ENCODE results near the gene PTPN1.

The PTPN1 gene

GRCh38 chr20:50509923-50510705 is at the start of gene PTPN1:
TSS of gene PTPN1 (plus strand) at chr20:50510383. CDS start at chr20:50510528, 145 bp downstream.
- peak within 1 kb of the TSS; percentile 93 for H3K4me3 ChIP-seq (ENCODE audit: low read depth, low read length)
- peak within 1 kb of the TSS; percentile 95 for H3K27ac ChIP-seq (ENCODE audit: low read depth, low read length)
- H3K36me3 ChIP-seq (ENCODE audit: insufficient read depth, low read length) = no peaks in the 10 kb centered on the region
- peak within 1 kb of the TSS; percentile 11 for H2AFZ ChIP-seq (ENCODE audit: low read length, unreplicated experiment)
- peaks cover 24% of the 10 kb centered on the region for H3K4me1 ChIP-seq (ENCODE audit: control insufficient read depth, insufficient read depth, low read length, unreplicated experiment)
- peaks cover 50% of the 10 kb centered on the region for H3K79me2 ChIP-seq (ENCODE audit: control insufficient read depth, insufficient read depth, low read length, unreplicated experiment)
- H3K27me3 ChIP-seq (ENCODE audit: insufficient read depth, low read length) = no peaks in the 10 kb centered on the region

- no peak overlapping the region for H3K27ac ChIP-seq (ENCODE audit: low read depth, low read length)
- H3K36me3 ChIP-seq (ENCODE audit: insufficient read depth, low read length) = no peaks in the 10 kb centered on the region
- no peaks in the 10 kb centered on the region for H3K79me2 ChIP-seq (ENCODE audit: control insufficient read depth, insufficient read depth, low read length, unreplicated experiment)
- no peaks in the 10 kb centered on the region for H3K27me3 ChIP-seq (ENCODE audit: insufficient read depth, low read length)
- H2AFZ ChIP-seq (ENCODE audit: low read length, unreplicated experiment) = no peak overlapping the region
- peaks cover 9% of the 10 kb centered on the region for H3K4me1 ChIP-seq (ENCODE audit: control insufficient read depth, insufficient read depth, low read length, unreplicated experiment)
- no peak overlapping the region for H3K4me3 ChIP-seq (ENCODE audit: low read depth, low read length)
Measured at GRCh38 chr20:50460608-50461267, 49.4 kb upstream of the PTPN1 start.

GRCh38 chr20:50462093-50462690 is 48.0 kb upstream of the PTPN1 start:
- Histone ChIP-seq H3K27ac (ENCODE audit: low read depth, low read length) (no peak overlapping the region), H3K4me1 (ENCODE audit: control insufficient read depth, insufficient read depth, low read length, unreplicated experiment) (peaks cover 9% of the 10 kb centered on the region), H3K27me3 (ENCODE audit: insufficient read depth, low read length) (no peaks in the 10 kb centered on the region), H3K36me3 (ENCODE audit: insufficient read depth, low read length) (no peaks in the 10 kb centered on the region), H3K4me3 (ENCODE audit: low read depth, low read length) (no peak overlapping the region), H2AFZ (ENCODE audit: low read length, unreplicated experiment) (no peak overlapping the region), H3K79me2 (ENCODE audit: control insufficient read depth, insufficient read depth, low read length, unreplicated experiment) (no peaks in the 10 kb centered on the region)

- no peak overlapping the region for H3K27ac ChIP-seq (ENCODE audit: low read depth, low read length)
- no peaks in the 10 kb centered on the region for H3K79me2 ChIP-seq (ENCODE audit: control insufficient read depth, insufficient read depth, low read length, unreplicated experiment)
- H3K36me3 ChIP-seq (ENCODE audit: insufficient read depth, low read length) = no peaks in the 10 kb centered on the region
- H2AFZ ChIP-seq (ENCODE audit: low read length, unreplicated experiment) = peak overlapping the region; percentile 71
- no peaks in the 10 kb centered on the region for H3K27me3 ChIP-seq (ENCODE audit: insufficient read depth, low read length)
- no peak overlapping the region for H3K4me3 ChIP-seq (ENCODE audit: low read depth, low read length)
- H3K4me1 ChIP-seq (ENCODE audit: control insufficient read depth, insufficient read depth, low read length, unreplicated experiment) = peaks cover 9% of the 10 kb centered on the region
Measured at GRCh38 chr20:50464026-50464724, 46.0 kb upstream of the PTPN1 start.

GRCh38 chr20:50464725-50465650 is 45.2 kb upstream of the PTPN1 start:
- peaks cover 9% of the 10 kb centered on the region for H3K4me1 ChIP-seq (ENCODE audit: control insufficient read depth, insufficient read depth, low read length, unreplicated experiment)
- H3K79me2 ChIP-seq (ENCODE audit: control insufficient read depth, insufficient read depth, low read length, unreplicated experiment) = no peaks in the 10 kb centered on the region
- H3K4me3 ChIP-seq (ENCODE audit: low read depth, low read length) = no peak overlapping the region
- no peak overlapping the region for H3K27ac ChIP-seq (ENCODE audit: low read depth, low read length)
- no peaks in the 10 kb centered on the region for H3K36me3 ChIP-seq (ENCODE audit: insufficient read depth, low read length)
- peak overlapping the region; percentile 71 for H2AFZ ChIP-seq (ENCODE audit: low read length, unreplicated experiment)
- H3K27me3 ChIP-seq (ENCODE audit: insufficient read depth, low read length) = no peaks in the 10 kb centered on the region

- Histone ChIP-seq H3K4me1 (ENCODE audit: control insufficient read depth, insufficient read depth, low read length, unreplicated experiment) (peaks cover 4% of the 10 kb centered on the region), H3K79me2 (ENCODE audit: control insufficient read depth, insufficient read depth, low read length, unreplicated experiment) (no peaks in the 10 kb centered on the region), H3K36me3 (ENCODE audit: insufficient read depth, low read length) (no peaks in the 10 kb centered on the region), H2AFZ (ENCODE audit: low read length, unreplicated experiment) (no peak overlapping the region), H3K27me3 (ENCODE audit: insufficient read depth, low read length) (no peaks in the 10 kb centered on the region), H3K4me3 (ENCODE audit: low read depth, low read length) (no peak overlapping the region), H3K27ac (ENCODE audit: low read depth, low read length) (no peak overlapping the region)
Measured at GRCh38 chr20:50467174-50467573, 43.0 kb upstream of the PTPN1 start.

GRCh38 chr20:50467718-50468356 is 42.3 kb upstream of the PTPN1 start:
- Histone ChIP-seq H3K27me3 (ENCODE audit: insufficient read depth, low read length) (no peaks in the 10 kb centered on the region), H2AFZ (ENCODE audit: low read length, unreplicated experiment) (no peak overlapping the region), H3K79me2 (ENCODE audit: control insufficient read depth, insufficient read depth, low read length, unreplicated experiment) (no peaks in the 10 kb centered on the region), H3K27ac (ENCODE audit: low read depth, low read length) (no peak overlapping the region), H3K4me3 (ENCODE audit: low read depth, low read length) (no peak overlapping the region), H3K36me3 (ENCODE audit: insufficient read depth, low read length) (no peaks in the 10 kb centered on the region), H3K4me1 (ENCODE audit: control insufficient read depth, insufficient read depth, low read length, unreplicated experiment) (peaks cover 4% of the 10 kb centered on the region)

GRCh38 chr20:50468378-50468798 is 41.8 kb upstream of the PTPN1 start:
- Histone ChIP-seq H2AFZ (ENCODE audit: low read length, unreplicated experiment) (no peak overlapping the region), H3K36me3 (ENCODE audit: insufficient read depth, low read length) (no peaks in the 10 kb centered on the region), H3K27ac (ENCODE audit: low read depth, low read length) (no peak overlapping the region), H3K27me3 (ENCODE audit: insufficient read depth, low read length) (no peaks in the 10 kb centered on the region), H3K4me3 (ENCODE audit: low read depth, low read length) (no peak overlapping the region), H3K79me2 (ENCODE audit: control insufficient read depth, insufficient read depth, low read length, unreplicated experiment) (no peaks in the 10 kb centered on the region), H3K4me1 (ENCODE audit: control insufficient read depth, insufficient read depth, low read length, unreplicated experiment) (peaks cover 4% of the 10 kb centered on the region)

- Histone ChIP-seq H3K27ac (ENCODE audit: low read depth, low read length) (no peak overlapping the region), H3K79me2 (ENCODE audit: control insufficient read depth, insufficient read depth, low read length, unreplicated experiment) (no peaks in the 10 kb centered on the region), H2AFZ (ENCODE audit: low read length, unreplicated experiment) (no peak overlapping the region), H3K4me3 (ENCODE audit: low read depth, low read length) (no peak overlapping the region), H3K36me3 (ENCODE audit: insufficient read depth, low read length) (no peaks in the 10 kb centered on the region), H3K27me3 (ENCODE audit: insufficient read depth, low read length) (no peaks in the 10 kb centered on the region), H3K4me1 (ENCODE audit: control insufficient read depth, insufficient read depth, low read length, unreplicated experiment) (peaks cover 4% of the 10 kb centered on the region)
Measured at GRCh38 chr20:50469176-50469723, 40.9 kb upstream of the PTPN1 start.
